ENCODE results near the gene MPP7.

The MPP7 gene

GRCh38 chr10:28304032-28304571, 1.2 kb upstream of the MPP7 start:
- no peak for DNase-seq

GRCh38 chr10:28302012-28302637, 739 bp downstream of the MPP7 start:
- DNase-seq = no peak

DNA sequence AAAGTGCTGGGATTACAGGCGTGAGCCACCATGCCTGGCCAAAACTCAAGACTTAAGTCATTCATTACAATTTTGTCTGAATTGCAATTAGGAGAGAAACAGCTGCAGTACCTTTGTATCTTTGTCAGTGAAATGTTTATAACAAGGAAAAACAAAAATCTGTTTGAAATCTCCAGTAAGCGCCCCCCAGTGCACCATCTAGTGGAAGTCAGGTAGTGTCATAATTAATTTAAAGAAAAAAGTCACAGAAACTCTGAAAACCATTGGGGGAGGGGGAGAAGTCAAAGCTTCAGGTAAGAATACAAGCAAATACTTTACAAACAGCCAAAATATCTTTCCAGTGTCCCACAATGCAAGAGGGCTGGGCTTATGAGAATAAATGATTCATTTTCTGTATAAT, 2.8 kb downstream of the MPP7 start:
- DNase-seq = peak; percentile 30

DNA sequence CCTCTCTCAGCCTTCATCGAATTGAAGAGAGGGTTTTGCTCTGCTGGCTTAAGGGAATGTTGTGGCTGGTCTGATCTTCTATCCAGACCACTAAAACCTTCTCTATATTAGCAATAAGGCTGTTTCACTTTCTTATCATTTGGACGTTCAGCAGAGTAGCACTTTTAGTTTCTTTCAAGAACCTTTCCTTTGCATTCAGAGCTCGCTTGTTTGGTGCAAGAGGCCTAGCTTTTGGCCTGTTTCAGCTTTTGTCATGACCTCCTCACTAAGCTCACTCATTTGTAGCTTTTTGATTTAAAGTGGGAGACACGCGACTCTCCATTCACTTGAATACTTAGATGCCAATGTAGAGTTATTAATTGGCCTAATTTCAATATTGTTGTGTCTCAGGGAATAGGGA, 3.9 kb downstream of the MPP7 start:
- DNase-seq = no peak

- no peak for DNase-seq
These were observed 6.8 kb downstream of the MPP7 start for GRCh38 chr10:28296023-28296422.

GRCh38 chr10:28295336-28295735, 7.5 kb downstream of the MPP7 start:
- no peak for DNase-seq

- no peak for DNase-seq
These were observed 8.1 kb downstream of the MPP7 start for GRCh38 chr10:28294809-28295208.

- DNase-seq = no peak
These were observed 8.7 kb downstream of the MPP7 start for GRCh38 chr10:28294169-28294532.

- DNase-seq = no peak
These were observed 9.4 kb downstream of the MPP7 start for GRCh38 chr10:28293236-28294168.

GRCh38 chr10:28291881-28292297, 11.0 kb downstream of the MPP7 start:
- DNase-seq = peak; percentile 25

- DNase-seq = no peak
These were observed 17.0 kb downstream of the MPP7 start for GRCh38 chr10:28285816-28286215.

- no peak for DNase-seq
These were observed 18.7 kb downstream of the MPP7 start for GRCh38 chr10:28284126-28284525.

DNA sequence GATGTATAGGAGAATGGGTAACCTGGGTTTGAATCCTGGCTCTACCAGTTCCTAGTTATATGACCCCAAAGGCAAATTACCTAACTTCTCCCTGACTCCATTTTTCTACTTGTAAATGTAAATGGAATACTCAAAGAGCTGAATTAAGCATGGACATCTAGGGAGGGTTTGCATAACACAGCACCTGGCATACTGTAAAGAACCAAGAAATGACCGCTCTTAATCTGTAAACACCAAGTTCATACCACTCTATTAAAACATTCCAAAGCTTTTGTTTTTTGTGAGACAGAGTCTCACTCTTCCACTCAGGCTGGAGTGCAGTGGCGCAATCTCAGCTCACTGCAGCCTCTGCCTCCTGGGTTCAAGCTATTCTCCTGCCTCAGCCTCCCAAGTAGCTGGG, 19.6 kb downstream of the MPP7 start:
- no peak for DNase-seq

DNA sequence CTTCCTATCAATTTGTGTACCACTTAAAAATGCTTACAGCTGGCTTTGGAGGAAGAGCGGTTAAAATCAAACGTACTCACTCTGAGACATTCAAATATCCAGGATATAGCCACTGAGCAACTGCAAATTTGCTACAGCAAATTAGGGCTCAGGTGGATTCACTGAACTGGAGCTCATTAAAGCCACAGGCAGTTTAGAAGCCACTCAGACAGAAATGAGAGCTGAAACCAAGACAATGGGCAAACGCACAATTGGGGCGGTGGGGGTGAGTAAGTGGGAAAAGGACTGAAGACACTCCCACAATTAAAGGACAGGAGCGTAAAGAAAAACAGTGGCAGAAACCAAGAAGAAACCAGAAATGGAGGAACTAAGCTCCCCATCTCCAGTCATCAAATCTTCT, 20.5 kb downstream of the MPP7 start:
- no peak for DNase-seq

DNA sequence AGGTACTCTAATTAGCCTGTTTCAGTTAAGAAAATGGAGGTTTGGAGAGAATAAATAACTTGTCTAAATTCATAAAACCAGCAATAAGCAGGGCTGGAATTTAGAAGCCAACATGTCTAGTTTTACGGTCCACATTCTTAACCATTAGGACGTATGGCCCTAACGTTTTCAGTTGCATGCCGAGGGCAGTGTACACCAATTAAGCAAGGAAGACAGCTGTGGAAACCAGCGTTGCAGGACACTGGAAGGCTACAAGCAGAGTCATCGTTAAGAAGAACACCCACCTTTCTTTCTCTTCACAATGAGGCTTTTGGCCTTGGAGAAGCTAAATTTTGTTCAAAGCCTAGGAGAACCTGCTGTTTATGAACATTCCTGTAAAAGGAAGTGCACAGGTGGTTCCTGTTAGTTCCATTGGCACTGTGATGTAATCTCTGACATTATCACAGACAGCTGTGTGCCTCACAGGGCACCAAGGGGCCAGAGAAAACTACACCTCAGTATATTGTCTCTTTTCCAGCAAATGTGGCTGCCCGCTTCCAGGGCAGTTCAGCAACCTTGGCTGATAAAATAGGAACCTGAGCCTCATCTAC, 21.0 kb downstream of the MPP7 start:
- DNase-seq = no peak

DNA sequence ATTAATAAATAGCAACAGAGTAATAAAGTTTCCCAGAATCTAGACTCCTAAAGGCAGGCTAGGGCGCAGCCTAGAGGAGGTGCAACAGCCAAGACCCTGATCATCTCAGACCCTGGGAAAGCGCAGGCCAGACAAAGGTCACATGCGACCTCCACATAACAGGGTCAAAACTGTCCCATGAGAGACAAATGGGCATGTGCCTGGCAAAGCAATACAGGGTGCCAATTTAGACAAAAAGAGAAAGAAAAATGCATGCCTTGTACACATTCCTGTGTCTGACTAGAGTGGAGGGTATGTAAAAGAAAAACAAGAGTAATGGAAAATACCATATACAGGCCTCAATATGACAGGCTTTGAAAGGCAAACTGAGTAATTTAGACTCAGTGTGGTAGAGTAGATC, 22.2 kb downstream of the MPP7 start:
- no peak for DNase-seq

DNA sequence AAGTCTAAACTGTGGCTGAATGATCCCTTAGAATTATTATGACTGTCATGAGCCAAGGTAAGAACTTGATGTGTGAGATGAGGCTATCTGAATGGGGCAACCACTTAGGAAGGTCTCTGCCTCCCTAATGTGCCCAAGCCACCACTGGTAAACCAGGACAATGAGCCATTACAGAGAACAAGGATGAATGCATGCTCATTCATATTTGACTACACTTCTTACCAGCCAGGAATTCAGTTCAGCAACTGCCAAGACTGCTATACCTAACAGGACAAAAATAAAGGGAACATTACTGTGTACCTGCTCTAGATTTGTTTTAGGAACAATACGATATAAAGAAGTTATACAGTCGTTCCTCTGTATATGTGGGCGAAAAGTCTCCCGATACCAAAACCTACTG, 23.0 kb downstream of the MPP7 start:
- no peak for DNase-seq

GRCh38 chr10:28278842-28279241, 24.0 kb downstream of the MPP7 start:
- no peak for DNase-seq

GRCh38 chr10:28276384-28276783, 26.5 kb downstream of the MPP7 start:
- DNase-seq = no peak

DNA sequence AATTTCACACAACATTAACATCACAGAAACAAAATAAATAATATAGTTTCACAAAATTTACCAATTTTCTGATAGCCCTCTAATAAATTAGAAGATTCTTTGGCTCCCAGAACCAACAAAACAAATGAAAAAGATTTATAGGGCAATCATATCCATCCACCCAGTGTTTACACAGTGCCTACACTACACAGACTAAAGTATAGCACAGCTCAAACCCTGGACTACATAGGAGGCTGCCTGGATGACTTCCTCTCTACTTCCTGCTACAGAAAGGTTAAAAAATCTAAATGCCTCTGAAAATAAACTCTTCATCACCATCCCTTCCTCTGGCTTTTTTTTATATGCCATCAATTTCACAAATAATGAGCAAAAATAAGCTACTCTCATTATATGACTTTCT, 28.4 kb downstream of the MPP7 start:
- DNase-seq = no peak

- DNase-seq = no peak
These were observed 29.5 kb downstream of the MPP7 start for GRCh38 chr10:28273343-28273742.

GRCh38 chr10:28269842-28270456, 32.9 kb downstream of the MPP7 start:
- no peak for DNase-seq

DNA sequence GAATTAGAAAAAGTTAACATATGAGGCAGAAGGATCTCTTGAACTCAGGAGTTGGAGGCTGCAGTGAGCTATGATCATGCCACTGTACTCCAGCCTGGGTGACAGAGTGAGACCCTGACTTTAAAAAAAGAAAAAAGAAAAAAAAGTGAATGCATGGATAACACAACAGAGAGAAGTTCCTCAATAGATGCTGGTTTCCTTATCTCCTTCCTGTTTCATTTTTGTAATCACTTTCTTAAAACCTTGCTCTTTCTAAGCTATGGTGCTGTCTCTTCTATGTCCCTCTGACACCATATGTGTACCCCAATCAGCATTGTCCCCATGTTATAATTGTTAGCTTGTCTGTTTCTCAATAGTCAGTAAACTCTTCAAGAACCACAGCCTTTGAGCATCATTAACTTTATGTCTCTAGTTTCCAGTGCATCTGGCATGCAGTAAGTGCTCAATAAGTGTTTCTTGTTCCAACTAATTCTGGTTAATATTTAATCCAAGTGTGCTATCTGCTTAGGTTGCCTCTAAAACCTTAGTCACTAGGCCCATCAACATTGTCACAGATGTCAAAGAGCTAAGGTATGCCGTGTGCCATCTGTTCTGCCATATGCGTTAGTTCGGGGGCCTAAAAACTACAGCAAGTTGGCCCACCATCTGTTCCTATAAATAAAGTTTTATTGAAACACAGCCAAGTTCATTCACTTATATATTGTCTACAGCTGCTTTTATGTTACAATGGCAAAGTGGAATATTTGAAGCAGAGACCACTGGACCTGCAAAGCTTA, 36.2 kb downstream of the MPP7 start:
- DNase-seq = no peak

Measured in CD4-positive, alpha-beta T cell treated with Interleukin-4 for 4 hours (primary cell).